ENCODE results near the gene AURKAIP1. TPM values are rescaled to one million over a fixed set of nuclear protein-coding genes. Genes with fewer than 3 reads are reported as not detected.

The AURKAIP1 gene
- total RNA-seq, 2 donors from 2014 or later: 152 to 161 TPM

GRCh38 chr1:1326075-1326605 is 48.9 kb downstream of the AURKAIP1 start:
- Histone ChIP-seq H3K4me1 (replicated peaks) (peaks cover 13% of the 10 kb centered on the region), H3K27me3 (replicated peaks; ENCODE audit: insufficient read depth) (no peaks in the 10 kb centered on the region), H3K27ac (peak overlapping the region in 1 of 2 donors; percentile 87), H3K4me3 (peak overlapping the region in 1 of 2 donors; percentile 84), H3K36me3 (no peaks in the 10 kb centered on the region), H3K9me3 (no peaks in the 10 kb centered on the region)
- TF ChIP-seq POLR2AphosphoS5 (IDR thresholded peaks at IDR 0.05) (no peak), CTCF (IDR thresholded peaks at IDR 0.05) (no peak), POLR2A (IDR thresholded peaks at IDR 0.05) (no peak)
- intact Hi-C loops (cut with DNase I): no loop called here
- DNase-seq (ENCODE audit: low spot score): no peak
- 70% methylated on average over 8 of the region's 8 CpGs for WGBS

- intact Hi-C loops (cut with DNase I): no loop called here
- Histone ChIP-seq H3K36me3 (no peaks in the 10 kb centered on the region), H3K27me3 (replicated peaks; ENCODE audit: insufficient read depth) (no peaks in the 10 kb centered on the region), H3K4me3 (peak overlapping the region; percentile 84 to 99), H3K4me1 (replicated peaks) (peaks cover 9% of the 10 kb centered on the region), H3K27ac (peak overlapping the region; percentile 74 to 87), H3K9me3 (no peaks in the 10 kb centered on the region)
- WGBS: 39% methylated on average over 16 of the region's 16 CpGs
- no peak for DNase-seq (ENCODE audit: low spot score)
- TF ChIP-seq POLR2A (IDR thresholded peaks at IDR 0.05) (no peak), POLR2AphosphoS5 (IDR thresholded peaks at IDR 0.05) (no peak), CTCF (IDR thresholded peaks at IDR 0.05) (no peak)
These were observed 49.5 kb downstream of the AURKAIP1 start for GRCh38 chr1:1325288-1326074.

GRCh38 chr1:1324524-1325287 is 50.3 kb downstream of the AURKAIP1 start, which contains the start of the genes CPTP and INTS11:
Gene CPTP, plus strand, starts transcription at chr1:1324802. Its CDS starts 2,109 bp downstream, at chr1:1326911.
Gene INTS11, minus strand, starts transcription at chr1:1324660. Its CDS starts 52 bp downstream, at chr1:1324608.
- Histone ChIP-seq H3K27me3 (replicated peaks; ENCODE audit: insufficient read depth) (no peaks in the 10 kb centered on the region), H3K4me3 (peak within 1 kb of the TSS; percentile 84 to 99), H3K27ac (peak within 1 kb of the TSS; percentile 74 to 87), H3K4me1 (replicated peaks) (peaks cover 9% of the 10 kb centered on the region), H3K36me3 (no peaks in the 10 kb centered on the region), H3K9me3 (no peaks in the 10 kb centered on the region)
- intact Hi-C loops (cut with DNase I): no loop called here
- DNase-seq (ENCODE audit: low spot score): peak; percentile 90
- WGBS: under 1% methylated on average over 58 of the region's 84 CpGs
- TF ChIP-seq CTCF (IDR thresholded peaks at IDR 0.05): peak in 2 of 4 experiments; percentile 9
- TF ChIP-seq POLR2AphosphoS5 (IDR thresholded peaks at IDR 0.05): peak; percentile 94
- peak; percentile 50 for TF ChIP-seq POLR2A (IDR thresholded peaks at IDR 0.05)

GRCh38 chr1:1324084-1324523 is 50.9 kb downstream of the AURKAIP1 start:
- no peaks in the 10 kb centered on the region for H3K9me3 ChIP-seq
- WGBS: under 1% methylated on average over 39 of the region's 41 CpGs
- intact Hi-C loops (cut with DNase I): no loop called here
- TF ChIP-seq CTCF (IDR thresholded peaks at IDR 0.05): no peak
- TF ChIP-seq POLR2A (IDR thresholded peaks at IDR 0.05): no peak
- no peak for TF ChIP-seq POLR2AphosphoS5 (IDR thresholded peaks at IDR 0.05)
- H3K27me3 ChIP-seq (replicated peaks; ENCODE audit: insufficient read depth): no peaks in the 10 kb centered on the region
- peaks cover 9% of the 10 kb centered on the region for H3K4me1 ChIP-seq (replicated peaks)
- peaks cover 0 to 1% of the 10 kb centered on the region in 2 donors for H3K36me3 ChIP-seq
- H3K4me3 ChIP-seq: peak overlapping the region; percentile 84 to 99
- DNase-seq (ENCODE audit: low spot score): no peak
- peak overlapping the region; percentile 74 to 87 for H3K27ac ChIP-seq

Small RNA genes within 50 kb of the gene (microRNA-seq; reads per million reads assigned to microRNA genes)
- gene MIR6808: 0.34 reads per million

Other genes starting within 250 kb of the AURKAIP1 start
- gene TTLL10, start 201.3 kb downstream of the AURKAIP1 start, total RNA-seq: 1 to 10 TPM in 1 of 2 donors, under 1 TPM in 1; 0.77 to 7.3 TPM
- 1 to 10 TPM; 3.1 to 3.5 TPM for gene TNFRSF18, start 168.6 kb downstream of the AURKAIP1 start, total RNA-seq
- gene TNFRSF4, start 161.1 kb downstream of the AURKAIP1 start, total RNA-seq: 1 to 10 TPM in 1 of 2 donors, under 1 TPM in 1; 0.50 to 3.0 TPM
- 100 to 1,000 TPM; 177 to 185 TPM for gene SDF4, start 143.2 kb downstream of the AURKAIP1 start, total RNA-seq
- gene B3GALT6, start 143.0 kb downstream of the AURKAIP1 start, total RNA-seq: 10 to 100 TPM; 29.6 to 41.5 TPM
- gene C1QTNF12, start 128.5 kb downstream of the AURKAIP1 start, total RNA-seq: 1 to 10 TPM in 1 of 2 donors, not detected in 1; 3.4 TPM
- gene UBE2J2, start 101.4 kb downstream of the AURKAIP1 start, total RNA-seq: 10 to 100 TPM; 56.0 to 79.4 TPM
- 10 to 100 TPM in 1 of 2 donors, 1 to 10 TPM in 1; 6.9 to 23.7 TPM for gene SCNN1D, start 94.8 kb downstream of the AURKAIP1 start, total RNA-seq
- gene ACAP3, start 67.3 kb downstream of the AURKAIP1 start, total RNA-seq: 10 to 100 TPM; 43.2 to 58.6 TPM
- gene PUSL1, start 66.6 kb downstream of the AURKAIP1 start, total RNA-seq: 10 to 100 TPM; 30.6 to 36.9 TPM
- gene INTS11, start 50.5 kb downstream of the AURKAIP1 start, total RNA-seq: 100 to 1,000 TPM in 1 of 2 donors, 10 to 100 TPM in 1; 97.3 to 178 TPM
- gene CPTP, start 50.4 kb downstream of the AURKAIP1 start, total RNA-seq: 10 to 100 TPM; 35.8 to 54.0 TPM
- under 1 TPM in 1 of 2 donors, not detected in 1; 0.80 TPM for gene TAS1R3, start 43.9 kb downstream of the AURKAIP1 start, total RNA-seq
- 100 to 1,000 TPM in 1 of 2 donors, 10 to 100 TPM in 1; 70.5 to 165 TPM for gene DVL1, start 25.8 kb downstream of the AURKAIP1 start, total RNA-seq
- gene MXRA8, start 16.7 kb downstream of the AURKAIP1 start, total RNA-seq: 100 to 1,000 TPM in 1 of 2 donors, 10 to 100 TPM in 1; 39.0 to 152 TPM
- gene CCNL2, start 24.1 kb upstream of the AURKAIP1 start, total RNA-seq: 100 to 1,000 TPM; 116 to 242 TPM
- 100 to 1,000 TPM; 143 to 174 TPM for gene MRPL20, start 32.1 kb upstream of the AURKAIP1 start, total RNA-seq
- 10 to 100 TPM; 33.7 to 34.9 TPM for gene ANKRD65, start 46.1 kb upstream of the AURKAIP1 start, total RNA-seq
- 100 to 1,000 TPM; 191 to 227 TPM for gene VWA1, start 60.5 kb upstream of the AURKAIP1 start, total RNA-seq
- 1 to 10 TPM; 7.3 to 9.9 TPM for gene ATAD3C, start 74.5 kb upstream of the AURKAIP1 start, total RNA-seq
- 10 to 100 TPM; 16.8 to 26.9 TPM for gene ATAD3B, start 96.6 kb upstream of the AURKAIP1 start, total RNA-seq
- gene ATAD3A, start 137.0 kb upstream of the AURKAIP1 start, total RNA-seq: 10 to 100 TPM; 30.0 to 32.8 TPM
- gene TMEM240, start 165.4 kb upstream of the AURKAIP1 start, total RNA-seq: 1 to 10 TPM; 4.5 to 6.8 TPM
- 100 to 1,000 TPM; 173 to 203 TPM for gene SSU72, start 199.7 kb upstream of the AURKAIP1 start, total RNA-seq
- 10 to 100 TPM in 1 of 2 donors, 1 to 10 TPM in 1; 3.5 to 33.3 TPM for gene FNDC10, start 224.9 kb upstream of the AURKAIP1 start, total RNA-seq
- 100 to 1,000 TPM in 1 of 2 donors, 10 to 100 TPM in 1; 60.6 to 152 TPM for gene MIB2, start 240.3 kb upstream of the AURKAIP1 start, total RNA-seq